Measurements from ENCODE around the gene PANK2.

DNA sequence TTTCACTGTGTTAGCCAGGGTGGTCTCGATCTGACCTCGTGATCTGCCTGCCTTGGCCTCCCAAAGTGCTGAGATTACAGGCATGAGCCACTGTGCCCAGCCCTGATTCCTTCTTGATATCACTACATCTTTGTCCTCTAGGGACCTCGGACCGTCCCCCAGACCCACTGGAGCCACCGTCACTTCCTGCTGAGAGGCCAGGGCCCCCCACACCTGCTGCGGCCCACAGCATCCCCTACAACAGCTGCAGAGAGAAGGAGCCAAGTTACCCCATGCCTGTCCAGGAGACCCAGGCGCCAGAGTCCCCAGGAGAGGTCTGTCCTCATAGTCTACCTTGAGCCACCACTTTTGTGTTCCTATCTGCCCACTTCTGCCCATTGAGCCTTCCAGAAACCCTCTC lies 28.0 kb upstream of the PANK2 start:
- TF ChIP-seq GATA2 (IDR thresholded peaks at IDR 0.05; ENCODE audit: low read depth, low read length) (no peak), GATA3 (IDR thresholded peaks at IDR 0.05; ENCODE audit: low read depth, low read length) (no peak)

All from SH-SY5Y (cell line).